PC-9 (cell line): ENCODE results near the gene PAX9. TPM values are rescaled to one million over a fixed set of nuclear protein-coding genes. Genes with fewer than 3 reads are reported as not detected.

ENCODE experiments used
- BruUV-seq: library from RNA; stranded (reverse); fragments of 400-500 nt; replicated peaks from 2 replicates; lab custom pipeline; 2021; lab: Mats Ljungman, UMichigan
- CTCF ChIA-PET: fragments of 300-600 bp; sonication (Branson Sonifier 250); formaldehyde crosslinking; loops from one replicate; lab custom pipeline; 2022; ENCODE audit warnings: antibody characterized with exemption; lab: Charles Lee
- POLR2A ChIA-PET: fragments of 300-600 bp; sonication (Branson Sonifier 250); formaldehyde crosslinking; loops from one replicate; lab custom pipeline; 2022; ENCODE audit warnings: antibody characterized with exemption; ENCODE audit not compliant: unreplicated experiment; lab: Charles Lee
- DNase-seq, 2 experiments: peaks; one replicate each; pipeline versions ENCODE4 v3.0.0 to v3.0.0-alpha.2; 2015 to 2022; ENCODE audit warnings: mixed read lengths in 1 of 2
- H2AFZ ChIP-seq: fragments of 200-600 bp; sonication (generic); 2 replicates; pipeline ENCODE4 v1.8.1; 2017; ENCODE audit warnings: antibody characterized with exemption
- H3F3A ChIP-seq: fragments of 200-600 bp; sonication (generic); 2 replicates; pipeline ENCODE4 v1.8.1; 2017; ENCODE audit warnings: antibody characterized with exemption, mild to moderate bottlenecking, low read depth; ENCODE audit not compliant: insufficient read depth
- H3K27ac ChIP-seq: fragments of 200-600 bp; sonication (generic); 2 replicates; pipeline ENCODE4 v1.6.1; 2016; ENCODE audit warnings: mixed run types
- H3K27me3 ChIP-seq: fragments of 200-600 bp; sonication (generic); 2 replicates; pipeline ENCODE4 v1.6.1; 2016; ENCODE audit warnings: low read depth, mixed run types; ENCODE audit not compliant: insufficient read depth
- H3K36me3 ChIP-seq: fragments of 200-600 bp; sonication (generic); 2 replicates; pipeline ENCODE4 v1.6.1; 2016; ENCODE audit warnings: low read depth, mixed run types
- H3K4me1 ChIP-seq: fragments of 200-600 bp; sonication (generic); replicated peaks from 2 replicates; pipeline ENCODE4 v1.6.1; 2016; ENCODE audit warnings: mixed run types; ENCODE audit not compliant: insufficient read depth
- H3K4me2 ChIP-seq: fragments of 200-600 bp; sonication (generic); 2 replicates; pipeline ENCODE4 v1.6.1; 2017; ENCODE audit warnings: mixed run types
- H3K4me3 ChIP-seq: fragments of 200-600 bp; sonication (generic); 2 replicates; pipeline ENCODE4 v1.6.1; 2016; ENCODE audit warnings: mixed run types
- H3K79me2 ChIP-seq: fragments of 200-600 bp; sonication (generic); 2 replicates; pipeline ENCODE4 v1.6.1; 2017; ENCODE audit warnings: low read depth, mixed run types
- H3K9me2 ChIP-seq: fragments of 200-600 bp; sonication (generic); 2 replicates; pipeline ENCODE4 v1.8.1; 2017; ENCODE audit warnings: mild to moderate bottlenecking; ENCODE audit not compliant: insufficient read depth
- H3K9me3 ChIP-seq: fragments of 200-600 bp; sonication (generic); 2 replicates; pipeline ENCODE4 v1.8.1; 2016; ENCODE audit warnings: low read depth; ENCODE audit not compliant: insufficient read depth
- H4K20me1 ChIP-seq: fragments of 200-600 bp; sonication (generic); 2 replicates; pipeline ENCODE4 v1.8.1; 2017; ENCODE audit not compliant: insufficient read depth
- CTCF ChIP-seq: fragments of 200-600 bp; sonication (generic); conservative IDR thresholded peaks from 2 replicates; pipeline ENCODE4 v1.6.1; 2017; ENCODE audit warnings: mixed run types, antibody characterized with exemption, mild to moderate bottlenecking, moderate library complexity
- EZH2 ChIP-seq: fragments of 200-600 bp; sonication (generic); IDR thresholded peaks from 2 replicates; pipeline ENCODE4 v1.8.0; 2017; ENCODE audit warnings: antibody characterized with exemption, low read depth
- intact Hi-C: fragments of 100-400 bp; cut with micrococcal nuclease; formaldehyde crosslinking; loops from one replicate; pipeline ENCODE4 v1.10.0; 2022; ENCODE audit not compliant: unreplicated experiment
- total RNA-seq: library from RNA; stranded (reverse); gene quantifications from 2 replicates; pipeline ENCODE4 v1.2.3, GENCODE V29; 2021

The PAX9 gene
- total RNA-seq, 1 experiment from 2014 or later: 7.6 TPM

- no peak overlapping the region for H3K27ac ChIP-seq
- no TSS peak for BruUV-seq
- no peaks in the 10 kb centered on the region for H3K79me2 ChIP-seq
- no peak overlapping the region for H3K4me2 ChIP-seq
- H3F3A ChIP-seq: no peaks in the 10 kb centered on the region
- DNase-seq: no peak
- H2AFZ ChIP-seq: no peak overlapping the region
- no peaks in the 10 kb centered on the region for H3K9me2 ChIP-seq
- H3K27me3 ChIP-seq: no peaks in the 10 kb centered on the region
- no peak for TF ChIP-seq EZH2
- no peak for TF ChIP-seq CTCF
- no peaks in the 10 kb centered on the region for H3K4me1 ChIP-seq
- H3K9me3 ChIP-seq: no peaks in the 10 kb centered on the region
- POLR2A ChIA-PET: no interaction called here
- intact Hi-C loops: no loop called here
- H3K4me3 ChIP-seq: no peak overlapping the region
- CTCF ChIA-PET: no interaction called here
- no peaks in the 10 kb centered on the region for H3K36me3 ChIP-seq
- no peaks in the 10 kb centered on the region for H4K20me1 ChIP-seq
Observed at GRCh38 chr14:36672095-36672494, 10.4 kb downstream of the PAX9 start.

- Histone ChIP-seq H3K27ac (no peak overlapping the region), H4K20me1 (no peaks in the 10 kb centered on the region), H2AFZ (no peak overlapping the region), H3K79me2 (no peaks in the 10 kb centered on the region), H3K4me1 (no peaks in the 10 kb centered on the region), H3K9me2 (no peaks in the 10 kb centered on the region), H3K4me3 (no peak overlapping the region), H3K9me3 (no peaks in the 10 kb centered on the region), H3K27me3 (no peaks in the 10 kb centered on the region), H3K4me2 (no peak overlapping the region), H3K36me3 (no peaks in the 10 kb centered on the region), H3F3A (no peaks in the 10 kb centered on the region)
- ChIA-PET POLR2A (no interaction called here), CTCF (no interaction called here)
- no peak for TF ChIP-seq EZH2
- TF ChIP-seq CTCF: no peak
- BruUV-seq: no TSS peak
- intact Hi-C loops: no loop called here
- DNase-seq: no peak
Observed at GRCh38 chr14:36674659-36675058, 13.0 kb downstream of the PAX9 start.

- Histone ChIP-seq H3K4me2 (no peak overlapping the region), H3K9me3 (no peaks in the 10 kb centered on the region), H3K4me3 (no peak overlapping the region), H4K20me1 (no peaks in the 10 kb centered on the region), H3K4me1 (no peaks in the 10 kb centered on the region), H3K36me3 (no peaks in the 10 kb centered on the region), H3K9me2 (no peaks in the 10 kb centered on the region), H3K27ac (no peak overlapping the region), H3K79me2 (no peaks in the 10 kb centered on the region), H3K27me3 (no peaks in the 10 kb centered on the region), H2AFZ (no peak overlapping the region), H3F3A (no peaks in the 10 kb centered on the region)
- POLR2A ChIA-PET: no interaction called here
- BruUV-seq: no TSS peak
- CTCF ChIA-PET: no interaction called here
- intact Hi-C loops: no loop called here
- DNase-seq: no peak
- TF ChIP-seq CTCF (no peak), EZH2 (no peak)
Observed at GRCh38 chr14:36675581-36675980, 13.9 kb downstream of the PAX9 start.
